Measurements from ENCODE around the gene IFNGR2.
A peak's percentile ranks its signal among the peaks of the same experiment; 100 is the strongest.
"Not testable (repeated sequence)": the region's sequence is repeated elsewhere in the genome, so short reads cannot be mapped to it uniquely, and the experiment has no call there.

The IFNGR2 gene

GRCh38 chr21:33403786-33404585 lies 773 bp downstream of the IFNGR2 start:
- DNase-seq = peak; percentile 63

- DNase-seq = no peak
These were observed 3.3 kb downstream of the IFNGR2 start for GRCh38 chr21:33406493-33406892.

GRCh38 chr21:33411949-33412430 lies 8.8 kb downstream of the IFNGR2 start:
- no peak for DNase-seq

- DNase-seq = not testable (repeated sequence)
These were observed 9.2 kb downstream of the IFNGR2 start for GRCh38 chr21:33412439-33412831.

- DNase-seq = no peak
These were observed 9.8 kb downstream of the IFNGR2 start for GRCh38 chr21:33412832-33413519.

GRCh38 chr21:33414068-33414467 lies 10.9 kb downstream of the IFNGR2 start:
- no peak for DNase-seq

GRCh38 chr21:33414926-33415325 lies 11.7 kb downstream of the IFNGR2 start:
- DNase-seq = no peak

- no peak for DNase-seq
These were observed 15.5 kb downstream of the IFNGR2 start for GRCh38 chr21:33418691-33419090.

GRCh38 chr21:33419538-33420123 lies 16.4 kb downstream of the IFNGR2 start:
- DNase-seq = no peak

GRCh38 chr21:33421713-33422393 lies 18.6 kb downstream of the IFNGR2 start:
- DNase-seq = no peak

- DNase-seq = no peak
These were observed 21.0 kb downstream of the IFNGR2 start for GRCh38 chr21:33424214-33424613.

GRCh38 chr21:33425825-33426224 lies 22.6 kb downstream of the IFNGR2 start:
- no peak for DNase-seq

GRCh38 chr21:33427051-33427450 lies 23.8 kb downstream of the IFNGR2 start:
- no peak for DNase-seq

GRCh38 chr21:33428669-33429068 lies 25.5 kb downstream of the IFNGR2 start:
- DNase-seq = no peak

GRCh38 chr21:33430858-33431257 lies 27.6 kb downstream of the IFNGR2 start:
- no peak for DNase-seq

- DNase-seq = no peak
These were observed 29.3 kb downstream of the IFNGR2 start for GRCh38 chr21:33432496-33432895.

- no peak for DNase-seq
These were observed 29.8 kb downstream of the IFNGR2 start for GRCh38 chr21:33433001-33433400.

GRCh38 chr21:33433425-33434114 lies 30.4 kb downstream of the IFNGR2 start:
- DNase-seq = no peak

- DNase-seq = no peak
These were observed 31.7 kb downstream of the IFNGR2 start for GRCh38 chr21:33434770-33435360.

GRCh38 chr21:33437140-33437539 lies 33.9 kb downstream of the IFNGR2 start:
- DNase-seq = no peak

- peak; percentile 93 for DNase-seq
These were observed 38.6 kb downstream of the IFNGR2 start for GRCh38 chr21:33441489-33442477.

Measured in NCI-H69 (cell line).